CD14-positive monocyte (primary cell): ENCODE measurements around the gene FRMPD1. TPM values are rescaled to one million over a fixed set of nuclear protein-coding genes. Genes with fewer than 3 reads are reported as not detected.

Experiments
- DNase-seq, 3 donors: peaks; one replicate each; pipeline ENCODE4 v3.0.0-alpha.2; 2011 to 2022
- H2AFZ ChIP-seq: 2 replicates; pipeline ENCODE4 v1.6.0; 2012; ENCODE audit warnings: mild to moderate bottlenecking, low read depth, low read length, inconsistent platforms; ENCODE audit not compliant: insufficient read depth, poor library complexity, severe bottlenecking
- H3K27ac ChIP-seq, 2 donors: 1 replicate in 1 of 2; 2 replicates in 1 of 2; pipeline ENCODE4 v1.5.1; 2012 to 2013; ENCODE audit warnings: low read length in 2 of 2, control low read depth in 1 of 2, inconsistent platforms in 1 of 2, low read depth in 1 of 2, mild to moderate bottlenecking in 1 of 2
- H3K27me3 ChIP-seq, 2 donors: one replicate each; pipeline versions ENCODE4 v1.6.0 to v1.6.1; 2011 to 2013; ENCODE audit warnings: low read length in 2 of 2; ENCODE audit not compliant: control insufficient read depth in 2 of 2, insufficient read depth in 2 of 2
- H3K36me3 ChIP-seq, 2 donors: replicated peaks in 1 of 2; 1 replicate in 1 of 2; 2 replicates in 1 of 2; pipeline versions ENCODE4 v1.5.1 to v1.6.1; 2012 to 2013; ENCODE audit warnings: low read length in 2 of 2, control low read depth in 1 of 2, inconsistent platforms in 1 of 2, mild to moderate bottlenecking in 1 of 2; ENCODE audit not compliant: insufficient read depth in 2 of 2, control insufficient read depth in 1 of 2
- H3K4me1 ChIP-seq, 2 donors: 1 replicate in 1 of 2; 2 replicates in 1 of 2; pipeline versions ENCODE4 v1.5.1 to v1.6.1; 2012 to 2013; ENCODE audit warnings: low read length in 2 of 2, control low read depth in 1 of 2, inconsistent platforms in 1 of 2, mild to moderate bottlenecking in 1 of 2, moderate library complexity in 1 of 2; ENCODE audit not compliant: insufficient read depth in 2 of 2, control insufficient read depth in 1 of 2
- H3K4me2 ChIP-seq: replicated peaks from 2 replicates; pipeline ENCODE3; 2012; ENCODE audit warnings: low read length, moderate library complexity, mild to moderate bottlenecking; ENCODE audit not compliant: poor library complexity, severe bottlenecking; ENCODE audit errors: extremely low read depth
- H3K4me3 ChIP-seq, 3 experiments: fragments of 200-600 bp in 1 of 3; sonication (generic) in 1 of 3; replicated peaks in 1 of 3; 1 replicate in 2 of 3; 2 replicates in 1 of 3; pipeline ENCODE4 v1.5.1; 2011 to 2013; ENCODE audit warnings: low read length in 3 of 3, mild to moderate bottlenecking in 3 of 3, control low read depth in 2 of 3, low read depth in 2 of 3, inconsistent platforms in 1 of 3, moderate library complexity in 1 of 3
- H3K79me2 ChIP-seq: 2 replicates; pipeline ENCODE4 v1.6.0; 2012; ENCODE audit warnings: mild to moderate bottlenecking, control low read depth, inconsistent platforms, low read length, moderate library complexity; ENCODE audit not compliant: insufficient read depth
- H3K9ac ChIP-seq: 2 replicates; pipeline ENCODE4 v1.6.0; 2017; ENCODE audit warnings: low read length, mild to moderate bottlenecking; ENCODE audit not compliant: insufficient read depth, poor library complexity, severe bottlenecking
- H3K9me3 ChIP-seq, 2 donors: replicated peaks in 1 of 2; 1 replicate in 1 of 2; 2 replicates in 1 of 2; pipeline versions ENCODE4 v1.5.1 to v1.6.1; 2012 to 2013; ENCODE audit warnings: low read length in 2 of 2, control low read depth in 1 of 2; ENCODE audit not compliant: control insufficient read depth in 1 of 2, insufficient read depth in 1 of 2
- H4K20me1 ChIP-seq: 2 replicates; pipeline ENCODE4 v1.6.0; 2012; ENCODE audit warnings: mild to moderate bottlenecking, low read length, control low read depth, moderate library complexity; ENCODE audit not compliant: insufficient read depth
- H3K27ac Mint-ChIP-seq, 7 donors: one replicate each; pipeline ENCODE4 v1.8.0; 2020; ENCODE audit warnings: mild to moderate bottlenecking in 7 of 7, mixed read lengths in 7 of 7, moderate library complexity in 6 of 7, inconsistent platforms in 2 of 7
- H3K27me3 Mint-ChIP-seq, 3 donors: one replicate each; pipeline ENCODE4 v1.8.0; 2021 to 2022; ENCODE audit warnings: low read depth in 3 of 3, mild to moderate bottlenecking in 3 of 3, mixed read lengths in 3 of 3, moderate library complexity in 3 of 3, inconsistent platforms in 1 of 3
- H3K36me3 Mint-ChIP-seq, 2 donors: one replicate each; pipeline ENCODE4 v1.8.0; 2020; ENCODE audit warnings: mixed read lengths in 2 of 2, inconsistent platforms in 1 of 2, mild to moderate bottlenecking in 1 of 2
- H3K4me1 Mint-ChIP-seq: one replicate; pipeline ENCODE4 v1.8.0; 2020; ENCODE audit warnings: mild to moderate bottlenecking, mixed read lengths
- H3K4me3 Mint-ChIP-seq, 2 donors: one replicate each; pipeline ENCODE4 v1.8.0; 2020; ENCODE audit warnings: mild to moderate bottlenecking in 2 of 2, mixed read lengths in 2 of 2, moderate library complexity in 1 of 2
- H3K9me3 Mint-ChIP-seq, 7 donors: one replicate each; pipeline ENCODE4 v1.8.0; 2020 to 2022; ENCODE audit warnings: mixed read lengths in 7 of 7, mild to moderate bottlenecking in 6 of 7, moderate library complexity in 6 of 7, inconsistent platforms in 2 of 7
- CTCF ChIP-seq: fragments of 200-600 bp; IDR thresholded peaks from one replicate; pipeline ENCODE4 v1.8.0; 2022; ENCODE audit warnings: antibody characterized with exemption, mild to moderate bottlenecking
- WGBS: methylation state at CpG from one replicate; pipeline ENCODE4 v1.1.5; 2013; ENCODE audit warnings: missing lambda C conversion rate; ENCODE audit not compliant: insufficient coverage; 5-methylcytosine and 5-hydroxymethylcytosine counted together
- intact Hi-C, 2 donors: fragments of 100-400 bp; cut with micrococcal nuclease; formaldehyde crosslinking; loops; one replicate each; pipeline versions ENCODE4 v1.15.0 to v1.15.1; 2023
- polyA plus RNA-seq, 3 donors: library from polyadenylated mRNA; depleted of rRNA in 1 of 3; unstranded in 2 of 3; stranded (reverse) in 1 of 3; fragments of 300-500 nt in 2 of 3; fragments of >200 nt in 1 of 3; fragmentation: Illumina TruSeq in 2 of 3; gene quantifications; 1 replicate in 2 of 3; 2 replicates in 1 of 3; pipeline ENCODE4 v1.2.3, GENCODE V29; 2012 to 2021

FRMPD1 gene
- polyA plus RNA-seq, 3 donors = 0.03 TPM; not detected in 2

GRCh38 chr9:37617161-37617560 is 33.6 kb upstream of the FRMPD1 start:
- Histone ChIP-seq H4K20me1 (no peaks in the 10 kb centered on the region), H3K4me2 (no peak overlapping the region), H3K27me3 (peaks cover 0 to 2% of the 10 kb centered on the region in 2 donors), H3K4me1 (no peaks in the 10 kb centered on the region), H3K79me2 (no peaks in the 10 kb centered on the region), H3K9me3 (no peaks in the 10 kb centered on the region), H3K4me3 (no peak overlapping the region), H2AFZ (no peak overlapping the region), H3K9ac (no peak overlapping the region), H3K27ac (no peak overlapping the region), H3K36me3 (no peaks in the 10 kb centered on the region)
- TF ChIP-seq CTCF = no peak
- Mint-ChIP-seq H3K27ac (no peak overlapping the region), H3K36me3 (no peaks in the 10 kb centered on the region), H3K9me3 (no peaks in the 10 kb centered on the region), H3K4me3 (no peak overlapping the region), H3K27me3 (peaks cover 0 to 14% (median 3%) of the 10 kb centered on the region in 3 donors), H3K4me1 (no peaks in the 10 kb centered on the region)
- no peak for DNase-seq
- 100% methylated on average over 1 of the region's 2 CpGs for WGBS
- intact Hi-C loops = no loop called here

- Histone ChIP-seq H3K9me3 (no peaks in the 10 kb centered on the region), H3K9ac (no peak overlapping the region), H3K79me2 (no peaks in the 10 kb centered on the region), H3K27ac (no peak overlapping the region), H3K4me1 (no peaks in the 10 kb centered on the region), H3K4me2 (no peak overlapping the region), H4K20me1 (no peaks in the 10 kb centered on the region), H2AFZ (no peak overlapping the region), H3K27me3 (peaks cover 0 to under 1% of the 10 kb centered on the region in 2 donors), H3K4me3 (no peak overlapping the region), H3K36me3 (no peaks in the 10 kb centered on the region)
- intact Hi-C loops = no loop called here
- Mint-ChIP-seq H3K4me3 (no peak overlapping the region), H3K27me3 (peaks cover 0 to 11% (median 3%) of the 10 kb centered on the region in 3 donors), H3K36me3 (no peaks in the 10 kb centered on the region), H3K27ac (no peak overlapping the region), H3K9me3 (no peaks in the 10 kb centered on the region), H3K4me1 (no peaks in the 10 kb centered on the region)
- WGBS = 82% methylated on average over 4 of the region's 4 CpGs
- no peak for DNase-seq
- TF ChIP-seq CTCF = no peak
Measured at GRCh38 chr9:37617832-37618231, 32.9 kb upstream of the FRMPD1 start.
